Measurements from ENCODE around the gene MLPH. TPM values are rescaled to one million over a fixed set of nuclear protein-coding genes. Genes with fewer than 3 reads are reported as not detected.

MLPH gene
- total RNA-seq, 1 donor from 2014 or later: not detected

DNA sequence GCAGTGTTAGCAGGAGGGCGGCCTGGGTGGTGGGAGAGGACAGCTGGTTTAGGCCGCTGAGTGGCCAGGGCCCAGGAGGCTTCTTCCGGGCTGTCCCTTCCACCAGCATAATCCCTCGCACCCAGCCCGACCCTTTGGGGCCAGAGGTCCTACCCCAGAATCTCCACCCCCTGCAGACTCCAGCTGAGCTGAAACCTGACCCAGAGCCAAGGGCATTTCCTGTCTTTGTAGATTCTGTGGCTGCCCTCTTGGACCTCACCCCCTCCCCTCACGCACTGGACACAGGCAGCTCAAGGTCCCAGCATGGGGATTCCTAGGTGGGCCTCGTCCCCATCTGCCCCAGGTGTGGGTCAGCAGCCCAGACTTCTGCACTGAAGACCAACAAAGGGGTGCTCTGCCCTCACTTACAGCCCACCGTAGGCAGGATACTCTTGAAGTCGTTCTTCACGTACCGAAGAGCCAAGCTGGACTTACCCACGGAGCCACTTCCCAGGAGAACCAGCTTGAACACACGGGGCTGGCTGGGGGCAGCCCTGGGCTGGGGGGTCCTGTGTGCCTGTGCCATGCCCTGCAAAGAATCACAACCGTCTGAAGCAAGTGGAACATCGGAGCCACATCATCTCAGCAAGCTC lies 98.7 kb downstream of the MLPH start:
- peaks cover 16% of the 10 kb centered on the region for H3K4me1 ChIP-seq
- no peak overlapping the region for H3K4me3 ChIP-seq
- H3K9ac ChIP-seq: no peak overlapping the region
- DNase-seq (ENCODE audit: low spot score): no peak
- H3K36me3 ChIP-seq: no peaks in the 10 kb centered on the region
- H2AFZ ChIP-seq (replicated peaks): no peak overlapping the region
- H3K4me2 ChIP-seq: no peak overlapping the region
- Mint-ChIP-seq H3K4me1 (peaks cover 15% of the 10 kb centered on the region), H3K27me3 (ENCODE audit: insufficient read depth, low read depth) (peaks cover 7% of the 10 kb centered on the region), H3K9me3 (peaks cover 4% of the 10 kb centered on the region), H3K36me3 (no peaks in the 10 kb centered on the region), H3K4me3 (no peak overlapping the region), H3K27ac (no peak overlapping the region)
- peaks cover 4% of the 10 kb centered on the region for H3F3A ChIP-seq (ENCODE audit: low read depth)
- H4K20me1 ChIP-seq (ENCODE audit: low read depth): no peaks in the 10 kb centered on the region
- H3K27ac ChIP-seq: no peak overlapping the region
- no peaks in the 10 kb centered on the region for H3K9me3 ChIP-seq (ENCODE audit: low read depth)
- peaks cover 12% of the 10 kb centered on the region for H3K27me3 ChIP-seq
- TF ChIP-seq CTCF (IDR thresholded peaks at IDR 0.05) (no peak), EZH2 (IDR thresholded peaks at IDR 0.05) (no peak), EZH2phosphoT487 (IDR thresholded peaks at IDR 0.05) (no peak)
- H3K79me2 ChIP-seq (ENCODE audit: low read depth): no peaks in the 10 kb centered on the region

- Histone ChIP-seq H3K9ac (no peak overlapping the region), H3K79me2 (ENCODE audit: low read depth) (no peaks in the 10 kb centered on the region), H2AFZ (replicated peaks) (no peak overlapping the region), H3K9me3 (ENCODE audit: low read depth) (no peaks in the 10 kb centered on the region), H3K27ac (no peak overlapping the region), H3K27me3 (peaks cover 22% of the 10 kb centered on the region), H3K4me3 (no peak overlapping the region), H3K36me3 (no peaks in the 10 kb centered on the region), H3K4me2 (no peak overlapping the region), H3K4me1 (peaks cover 10% of the 10 kb centered on the region), H3F3A (ENCODE audit: low read depth) (no peaks in the 10 kb centered on the region), H4K20me1 (ENCODE audit: low read depth) (no peaks in the 10 kb centered on the region)
- no peak overlapping the region for H3K27ac Mint-ChIP-seq
- TF ChIP-seq EZH2phosphoT487 (IDR thresholded peaks at IDR 0.05) (no peak), EZH2 (IDR thresholded peaks at IDR 0.05) (no peak), CTCF (IDR thresholded peaks at IDR 0.05) (no peak)
- no peak overlapping the region for H3K4me3 Mint-ChIP-seq
- DNase-seq (ENCODE audit: low spot score): no peak
- peaks cover 11% of the 10 kb centered on the region for H3K27me3 Mint-ChIP-seq (ENCODE audit: insufficient read depth, low read depth)
- H3K36me3 Mint-ChIP-seq: no peaks in the 10 kb centered on the region
- peaks cover 14% of the 10 kb centered on the region for H3K4me1 Mint-ChIP-seq
- peaks cover 4% of the 10 kb centered on the region for H3K9me3 Mint-ChIP-seq
These were observed 101.1 kb downstream of the MLPH start for GRCh38 chr2:237588044-237588696.

- H3K27me3 ChIP-seq: peaks cover 22% of the 10 kb centered on the region
- peaks cover 28% of the 10 kb centered on the region for H3K4me1 Mint-ChIP-seq
- no peak within 1 kb of the TSS for H3K9ac ChIP-seq
- H4K20me1 ChIP-seq (ENCODE audit: low read depth): peaks cover 18% of the 10 kb centered on the region
- peak within 1 kb of the TSS; percentile 7 for H3K27ac Mint-ChIP-seq
- H3K4me1 ChIP-seq: peaks cover 22% of the 10 kb centered on the region
- H3K9me3 Mint-ChIP-seq: peaks cover 4% of the 10 kb centered on the region
- no peak for DNase-seq (ENCODE audit: low spot score)
- peaks cover 8% of the 10 kb centered on the region for H3K27me3 Mint-ChIP-seq (ENCODE audit: insufficient read depth, low read depth)
- H3K79me2 ChIP-seq (ENCODE audit: low read depth): no peaks in the 10 kb centered on the region
- no peaks in the 10 kb centered on the region for H3K36me3 Mint-ChIP-seq
- H3F3A ChIP-seq (ENCODE audit: low read depth): peaks cover 17% of the 10 kb centered on the region
- H3K36me3 ChIP-seq: no peaks in the 10 kb centered on the region
- no peak within 1 kb of the TSS for H3K4me3 ChIP-seq
- no peaks in the 10 kb centered on the region for H3K9me3 ChIP-seq (ENCODE audit: low read depth)
- no peak within 1 kb of the TSS for H3K27ac ChIP-seq
- no peak within 1 kb of the TSS for H3K4me3 Mint-ChIP-seq
- H3K4me2 ChIP-seq: no peak within 1 kb of the TSS
- no peak for TF ChIP-seq EZH2phosphoT487 (IDR thresholded peaks at IDR 0.05)
- TF ChIP-seq CTCF (IDR thresholded peaks at IDR 0.05): no peak
- no peak for TF ChIP-seq EZH2 (IDR thresholded peaks at IDR 0.05)
- H2AFZ ChIP-seq (replicated peaks): no peak within 1 kb of the TSS
These were observed 103.5 kb downstream of the MLPH start, which contains the start of gene RAB17 for GRCh38 chr2:237590272-237591140. Gene RAB17, minus strand, starts transcription at chr2:237590734. Its CDS starts 4,580 bp downstream, at chr2:237586154.

Measured in neural progenitor cell (in vitro differentiated cells).